Right lobe of liver (tissue), 4 donors: ENCODE results near the gene AZGP1.

Experiments used
- POLR2A ChIP-seq: fragments of 450-650 bp; IDR thresholded peaks from one replicate; pipeline ENCODE4 v1.6.1; 2017; ENCODE audit warnings: antibody characterized with exemption, mild to moderate bottlenecking
- TF ChIP-seq, protein P1 (sequence below), 4 donors: fragments of 200-600 bp in 3 of 4; fragments of 450-650 bp in 1 of 4; IDR thresholded peaks; one replicate each; pipeline versions ENCODE4 v1.5.1 to v1.8.0; 2016 to 2022; ENCODE audit warnings: antibody characterized with exemption in 4 of 4, mild to moderate bottlenecking in 2 of 4
- donor health status: DM: no; HTN: no; CAD: no.
- donor health status: DM: no; HTN: no; CAD: no.
- donor health status: DM: no; HTN: yes; CAD: no.

DNA sequence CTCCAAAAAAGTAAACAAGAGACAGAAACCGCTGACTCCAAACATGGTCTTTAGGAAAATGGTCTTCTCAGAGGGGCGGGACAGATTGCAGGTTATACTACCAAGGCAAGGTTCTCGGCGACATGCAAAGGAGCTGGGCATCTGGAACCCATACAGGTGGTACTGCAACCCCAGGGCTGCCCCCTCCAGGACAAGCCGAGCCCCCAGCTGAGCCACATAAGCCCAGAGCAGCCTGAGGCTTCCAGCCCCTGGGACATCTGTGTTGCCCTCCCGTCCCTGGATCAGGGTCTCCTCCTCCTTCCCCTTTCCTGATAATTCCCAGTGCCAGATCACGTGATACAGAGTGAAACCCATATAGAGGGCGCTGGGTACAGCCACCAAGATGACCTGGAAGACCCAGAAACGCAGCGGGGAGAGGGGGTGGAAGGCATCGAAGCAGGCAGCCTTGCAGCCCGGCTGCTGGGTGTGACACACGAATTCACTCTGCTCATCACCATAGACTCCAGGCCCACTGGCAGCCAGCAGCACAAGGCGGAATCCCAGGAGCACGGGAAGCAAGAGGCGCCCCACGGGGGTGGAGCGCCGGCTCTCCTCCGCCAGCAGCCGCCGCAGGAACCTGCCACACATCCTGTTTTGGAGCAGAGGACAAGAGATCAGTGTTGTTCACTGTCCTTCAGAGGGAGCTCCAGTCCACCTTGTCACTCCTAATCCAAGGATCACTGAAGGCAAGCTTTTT, 46.7 kb downstream of the AZGP1 start, which contains the start of gene GJC3:
- TF ChIP-seq, protein P1, sequence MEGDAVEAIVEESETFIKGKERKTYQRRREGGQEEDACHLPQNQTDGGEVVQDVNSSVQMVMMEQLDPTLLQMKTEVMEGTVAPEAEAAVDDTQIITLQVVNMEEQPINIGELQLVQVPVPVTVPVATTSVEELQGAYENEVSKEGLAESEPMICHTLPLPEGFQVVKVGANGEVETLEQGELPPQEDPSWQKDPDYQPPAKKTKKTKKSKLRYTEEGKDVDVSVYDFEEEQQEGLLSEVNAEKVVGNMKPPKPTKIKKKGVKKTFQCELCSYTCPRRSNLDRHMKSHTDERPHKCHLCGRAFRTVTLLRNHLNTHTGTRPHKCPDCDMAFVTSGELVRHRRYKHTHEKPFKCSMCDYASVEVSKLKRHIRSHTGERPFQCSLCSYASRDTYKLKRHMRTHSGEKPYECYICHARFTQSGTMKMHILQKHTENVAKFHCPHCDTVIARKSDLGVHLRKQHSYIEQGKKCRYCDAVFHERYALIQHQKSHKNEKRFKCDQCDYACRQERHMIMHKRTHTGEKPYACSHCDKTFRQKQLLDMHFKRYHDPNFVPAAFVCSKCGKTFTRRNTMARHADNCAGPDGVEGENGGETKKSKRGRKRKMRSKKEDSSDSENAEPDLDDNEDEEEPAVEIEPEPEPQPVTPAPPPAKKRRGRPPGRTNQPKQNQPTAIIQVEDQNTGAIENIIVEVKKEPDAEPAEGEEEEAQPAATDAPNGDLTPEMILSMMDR (IDR thresholded peaks at IDR 0.05) = peak; percentile 43 to 67 (median 54)
- no peak for TF ChIP-seq POLR2A
